ENCODE results near the gene HNRNPAB.

- TF ChIP-seq, protein P1, sequence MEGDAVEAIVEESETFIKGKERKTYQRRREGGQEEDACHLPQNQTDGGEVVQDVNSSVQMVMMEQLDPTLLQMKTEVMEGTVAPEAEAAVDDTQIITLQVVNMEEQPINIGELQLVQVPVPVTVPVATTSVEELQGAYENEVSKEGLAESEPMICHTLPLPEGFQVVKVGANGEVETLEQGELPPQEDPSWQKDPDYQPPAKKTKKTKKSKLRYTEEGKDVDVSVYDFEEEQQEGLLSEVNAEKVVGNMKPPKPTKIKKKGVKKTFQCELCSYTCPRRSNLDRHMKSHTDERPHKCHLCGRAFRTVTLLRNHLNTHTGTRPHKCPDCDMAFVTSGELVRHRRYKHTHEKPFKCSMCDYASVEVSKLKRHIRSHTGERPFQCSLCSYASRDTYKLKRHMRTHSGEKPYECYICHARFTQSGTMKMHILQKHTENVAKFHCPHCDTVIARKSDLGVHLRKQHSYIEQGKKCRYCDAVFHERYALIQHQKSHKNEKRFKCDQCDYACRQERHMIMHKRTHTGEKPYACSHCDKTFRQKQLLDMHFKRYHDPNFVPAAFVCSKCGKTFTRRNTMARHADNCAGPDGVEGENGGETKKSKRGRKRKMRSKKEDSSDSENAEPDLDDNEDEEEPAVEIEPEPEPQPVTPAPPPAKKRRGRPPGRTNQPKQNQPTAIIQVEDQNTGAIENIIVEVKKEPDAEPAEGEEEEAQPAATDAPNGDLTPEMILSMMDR (IDR thresholded peaks at IDR 0.05): no peak
- TF ChIP-seq POLR2AphosphoS5 (IDR thresholded peaks at IDR 0.05) (no peak), POLR2A (IDR thresholded peaks at IDR 0.05) (no peak)
These were observed 49.3 kb upstream of the HNRNPAB start for GRCh38 chr5:178155065-178155464.
